PC-3 (cell line): ENCODE data around the gene ABL2.

Experiments
- CTCF ChIP-seq: fragments of 300-600 bp; sonication (generic); conservative IDR thresholded peaks from 2 replicates; pipeline ENCODE4 v1.5.1; 2017; ENCODE audit warnings: antibody characterized with exemption, low read depth, mild to moderate bottlenecking, low read length
- EZH2 ChIP-seq: fragments of 300-600 bp; sonication (generic); IDR thresholded peaks from one replicate; pipeline ENCODE4 v1.6.1; 2017; ENCODE audit warnings: antibody characterized with exemption, mild to moderate bottlenecking, low read length; ENCODE audit not compliant: unreplicated experiment

GRCh38 chr1:179262183-179262582 is 32.7 kb upstream of the ABL2 start:
- TF ChIP-seq CTCF (no peak), EZH2 (no peak)
